Measurements from ENCODE around the gene FAT2.

- TF ChIP-seq CTCF (conservative IDR thresholded peaks at IDR 0.05; ENCODE audit: low read length) = no peak
- no peak for TF ChIP-seq EZH2phosphoT487 (IDR thresholded peaks at IDR 0.05; ENCODE audit: borderline replicate concordance, low read depth, low read length)
These were observed 18.3 kb downstream of the FAT2 start for GRCh38 chr5:151572657-151573368.

All from OCI-LY7 (cell line).